Measurements from ENCODE around the gene HM13.

DNA sequence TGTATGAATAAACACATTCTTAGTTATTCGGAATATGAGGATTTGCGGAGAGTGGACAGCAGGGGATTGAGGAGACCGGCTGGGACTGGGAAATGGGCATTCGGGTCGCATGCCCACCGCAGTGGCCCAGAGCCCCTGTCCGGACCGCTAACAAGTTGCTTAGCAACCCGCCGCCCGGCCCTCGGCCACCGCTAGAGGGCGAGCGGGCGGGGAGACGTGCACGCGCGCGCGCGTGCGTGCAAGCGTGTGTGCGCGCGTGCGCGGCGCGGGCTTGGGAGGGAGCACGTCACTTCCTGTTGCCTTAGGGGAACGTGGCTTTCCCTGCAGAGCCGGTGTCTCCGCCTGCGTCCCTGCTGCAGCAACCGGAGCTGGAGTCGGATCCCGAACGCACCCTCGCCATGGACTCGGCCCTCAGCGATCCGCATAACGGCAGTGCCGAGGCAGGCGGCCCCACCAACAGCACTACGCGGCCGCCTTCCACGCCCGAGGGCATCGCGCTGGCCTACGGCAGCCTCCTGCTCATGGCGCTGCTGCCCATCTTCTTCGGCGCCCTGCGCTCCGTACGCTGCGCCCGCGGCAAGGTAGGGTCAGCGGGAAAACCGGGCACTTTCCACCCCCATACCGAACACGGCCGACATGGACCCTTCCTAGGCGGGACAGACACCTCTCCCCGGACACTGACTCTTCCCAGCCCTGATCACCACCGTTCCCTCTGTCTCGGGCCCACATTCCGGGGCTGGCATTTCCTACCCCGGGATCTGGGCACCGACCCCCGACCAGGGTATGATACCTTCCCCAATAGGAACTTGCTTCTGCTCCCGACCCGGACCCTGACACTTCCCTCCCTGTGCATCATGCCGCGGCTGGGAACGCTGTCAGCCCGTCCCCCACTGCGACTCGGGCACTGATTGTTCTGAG lies at the start of gene HM13:
- TF ChIP-seq CTCF (conservative IDR thresholded peaks at IDR 0.05; ENCODE audit: low read depth in 2 of 2) (peak; percentile 94 to 96), EZH2 (IDR thresholded peaks at IDR 0.05; ENCODE audit: low read depth, unreplicated experiment) (no peak)

All from GM23338 (cell line).